Right lobe of liver (tissue), 6 donors: ENCODE measurements around the gene ZMIZ1. TPM values are rescaled to one million over a fixed set of nuclear protein-coding genes. Genes with fewer than 3 reads are reported as not detected.

Experiments used
- ATAC-seq, 4 donors: fragments of 200-7000 bp; cut with Tn5 transposase; one replicate each; pipeline ENCODE4 v1.9.1; 2020; ENCODE audit warnings: mild to moderate bottlenecking in 4 of 4, moderate library complexity in 4 of 4
- DNase-seq, 3 donors: peaks; one replicate each; pipeline ENCODE4 v3.0.0-alpha.2; 2020
- H3K27ac ChIP-seq, 3 donors: fragments of 200-600 bp; one replicate each; pipeline ENCODE4 v1.8.0; 2022
- H3K27me3 ChIP-seq, 2 donors: fragments of 200-600 bp; one replicate each; pipeline ENCODE4 v1.8.0; 2022
- H3K36me3 ChIP-seq, 4 donors: fragments of 200-600 bp; sonication (generic) in 1 of 4; one replicate each; pipeline versions ENCODE4 v1.5.1 to v1.8.0; 2017 to 2022; ENCODE audit warnings: control low read depth in 1 of 4
- H3K4me1 ChIP-seq, 4 donors: fragments of 200-600 bp; sonication (generic) in 1 of 4; one replicate each; pipeline versions ENCODE4 v1.5.1 to v1.8.0; 2017 to 2022; ENCODE audit warnings: control low read depth in 1 of 4
- H3K4me3 ChIP-seq, 3 donors: fragments of 200-600 bp; one replicate each; pipeline ENCODE4 v1.8.0; 2022
- H3K9me3 ChIP-seq, 4 donors: fragments of 200-600 bp; sonication (generic) in 1 of 4; one replicate each; pipeline versions ENCODE4 v1.5.1 to v1.8.0; 2017 to 2022; ENCODE audit warnings: control low read depth in 1 of 4
- POLR2A ChIP-seq: fragments of 450-650 bp; IDR thresholded peaks from one replicate; pipeline ENCODE4 v1.6.1; 2017; ENCODE audit warnings: antibody characterized with exemption, mild to moderate bottlenecking
- WGBS: methylation state at CpG from one replicate; pipeline ENCODE4 v1.1.6; 2018; ENCODE audit warnings: low coverage, low lambda C conversion rate; ENCODE audit not compliant: insufficient coverage; ENCODE audit errors: missing lambda C conversion rate; 5-methylcytosine and 5-hydroxymethylcytosine counted together
- intact Hi-C, 2 donors: fragments of 100-400 bp; cut with DNase I; formaldehyde crosslinking; loops; one replicate each; pipeline versions ENCODE4 v1.11.2 to v1.14.1; 2022
- total RNA-seq, 6 experiments: library from RNA; depleted of rRNA in 2 of 6; stranded (reverse); fragments of >200 nt in 2 of 6; fragmentation: NEBNext Ultra II Directional in 3 of 6; extraction: Animal tissue kit (Norgen Biotek cat#: 25700) in 3 of 6; gene quantifications; one replicate each; pipeline versions ENCODE4 v1.1.0 to v1.2.4, GENCODE V29; 2016 to 2023
- TF ChIP-seq, protein P1 (sequence below), 4 donors: fragments of 200-600 bp in 3 of 4; fragments of 450-650 bp in 1 of 4; IDR thresholded peaks; one replicate each; pipeline versions ENCODE4 v1.5.1 to v1.8.0; 2016 to 2022; ENCODE audit warnings: antibody characterized with exemption in 4 of 4, mild to moderate bottlenecking in 2 of 4
- donor health status: DM: no; HTN: yes; CAD: no.
- donor health status: DM: no; HTN: no; CAD: no.
- donor health status: DM: no; HTN: no; CAD: no.
- donor health status: DM: no; HTN: yes; CAD: no.
- donor health status: DM: no; HTN: yes; CAD: no.

The ZMIZ1 gene
- total RNA-seq, 6 experiments from 2014 or later: 9.9 to 22.8 (median 12.3) TPM

DNA sequence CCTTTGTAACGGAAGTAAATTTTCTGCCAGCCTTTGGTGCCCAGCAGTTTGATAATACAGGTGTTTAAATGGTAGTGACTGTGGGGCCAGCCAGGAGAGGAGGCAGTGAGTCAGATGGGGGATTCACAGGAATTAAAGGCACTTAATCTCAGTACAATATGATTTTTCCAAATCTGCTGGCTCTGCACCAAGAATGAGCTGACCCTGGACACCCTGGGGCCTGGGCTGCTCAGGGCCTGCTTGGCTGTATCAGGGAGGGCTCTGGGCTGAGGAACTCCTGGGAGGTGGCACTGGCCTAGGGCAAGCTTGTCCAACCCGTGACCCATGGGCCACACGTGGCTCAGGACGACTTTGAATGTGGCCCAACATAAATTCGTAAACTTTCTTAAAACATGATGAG is 104.1 kb downstream of the ZMIZ1 start:
- H3K27ac ChIP-seq: no peak overlapping the region
- intact Hi-C loops: no loop called here
- no peaks in the 10 kb centered on the region for H3K27me3 ChIP-seq
- TF ChIP-seq POLR2A: no peak
- TF ChIP-seq, protein P1, sequence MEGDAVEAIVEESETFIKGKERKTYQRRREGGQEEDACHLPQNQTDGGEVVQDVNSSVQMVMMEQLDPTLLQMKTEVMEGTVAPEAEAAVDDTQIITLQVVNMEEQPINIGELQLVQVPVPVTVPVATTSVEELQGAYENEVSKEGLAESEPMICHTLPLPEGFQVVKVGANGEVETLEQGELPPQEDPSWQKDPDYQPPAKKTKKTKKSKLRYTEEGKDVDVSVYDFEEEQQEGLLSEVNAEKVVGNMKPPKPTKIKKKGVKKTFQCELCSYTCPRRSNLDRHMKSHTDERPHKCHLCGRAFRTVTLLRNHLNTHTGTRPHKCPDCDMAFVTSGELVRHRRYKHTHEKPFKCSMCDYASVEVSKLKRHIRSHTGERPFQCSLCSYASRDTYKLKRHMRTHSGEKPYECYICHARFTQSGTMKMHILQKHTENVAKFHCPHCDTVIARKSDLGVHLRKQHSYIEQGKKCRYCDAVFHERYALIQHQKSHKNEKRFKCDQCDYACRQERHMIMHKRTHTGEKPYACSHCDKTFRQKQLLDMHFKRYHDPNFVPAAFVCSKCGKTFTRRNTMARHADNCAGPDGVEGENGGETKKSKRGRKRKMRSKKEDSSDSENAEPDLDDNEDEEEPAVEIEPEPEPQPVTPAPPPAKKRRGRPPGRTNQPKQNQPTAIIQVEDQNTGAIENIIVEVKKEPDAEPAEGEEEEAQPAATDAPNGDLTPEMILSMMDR (IDR thresholded peaks at IDR 0.05): no peak
- 84% methylated on average over 4 of the region's 5 CpGs for WGBS
- no peaks in the 10 kb centered on the region for H3K36me3 ChIP-seq
- H3K9me3 ChIP-seq: no peaks in the 10 kb centered on the region
- DNase-seq: no peak
- H3K4me1 ChIP-seq: peaks cover 0 to 5% (median 0%) of the 10 kb centered on the region in 4 donors
- ATAC-seq: no peak
- H3K4me3 ChIP-seq: no peak overlapping the region

DNA sequence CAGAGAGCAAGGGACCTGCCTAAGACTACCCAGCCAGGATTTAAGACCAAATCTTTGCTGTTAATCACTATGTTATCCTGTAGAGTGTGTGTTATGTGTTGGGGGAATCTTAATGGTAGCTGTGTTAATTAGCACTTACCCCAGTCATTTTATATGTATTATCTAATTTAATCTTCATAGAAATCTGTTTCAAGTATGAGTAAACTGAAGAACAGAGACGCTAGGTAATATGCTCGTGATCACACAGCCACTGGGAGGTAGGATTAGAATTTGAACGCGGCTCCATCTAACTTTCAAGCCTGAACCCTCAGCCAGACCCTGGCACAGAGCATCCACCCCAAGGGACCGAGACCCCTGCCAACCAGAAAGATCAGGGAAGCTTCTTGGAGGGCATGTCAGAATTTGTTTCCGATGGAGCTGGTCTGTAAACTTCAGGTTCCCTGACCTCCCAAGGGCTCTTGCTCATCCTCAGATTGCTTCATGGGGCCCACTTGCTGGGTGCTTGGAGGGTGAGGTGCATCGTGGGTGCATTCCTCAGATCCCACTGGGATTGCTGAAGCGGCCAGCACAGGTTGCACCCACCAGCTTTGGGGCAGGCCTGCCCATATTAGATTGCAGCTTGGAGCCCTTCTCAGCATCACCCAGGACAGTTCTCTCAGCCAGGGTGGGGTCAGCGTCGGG is 105.0 kb downstream of the ZMIZ1 start:
- intact Hi-C loops: no loop called here
- TF ChIP-seq, protein P1 (IDR thresholded peaks at IDR 0.05): no peak
- TF ChIP-seq POLR2A: no peak
- H3K27ac ChIP-seq: no peak overlapping the region
- H3K4me3 ChIP-seq: no peak overlapping the region
- H3K27me3 ChIP-seq: no peaks in the 10 kb centered on the region
- H3K36me3 ChIP-seq: no peaks in the 10 kb centered on the region
- WGBS: 88% methylated on average over 7 of the region's 10 CpGs
- H3K4me1 ChIP-seq: peaks cover 0 to 5% (median 0%) of the 10 kb centered on the region in 4 donors
- ATAC-seq (no peak), DNase-seq (no peak)
- no peaks in the 10 kb centered on the region for H3K9me3 ChIP-seq

DNA sequence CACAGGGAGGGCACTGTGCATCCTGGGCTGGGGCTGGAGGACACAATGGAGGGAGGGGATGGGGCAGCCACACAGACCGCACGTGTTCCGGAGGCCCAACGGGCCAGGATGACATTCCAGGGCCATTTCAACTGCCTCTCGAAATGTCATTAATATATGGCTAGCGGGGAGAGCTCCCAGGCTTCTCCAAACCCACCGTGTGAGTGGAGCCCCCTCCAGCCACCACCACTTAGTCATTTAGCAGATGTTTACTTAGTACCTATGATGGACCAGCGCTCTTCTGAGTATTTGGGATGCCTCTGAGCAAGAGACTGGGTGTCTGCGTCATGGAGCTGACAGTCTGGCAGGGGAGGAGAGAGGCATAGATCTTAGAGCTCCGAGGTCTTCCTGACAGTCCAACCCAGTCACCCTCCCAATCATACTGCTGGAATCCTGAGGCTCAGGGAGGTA is 107.3 kb downstream of the ZMIZ1 start:
- H3K27ac ChIP-seq: no peak overlapping the region
- H3K4me1 ChIP-seq: peaks cover 0 to 5% (median 0%) of the 10 kb centered on the region in 4 donors
- WGBS: 100% methylated on average over 2 of the region's 10 CpGs
- ATAC-seq: no peak
- intact Hi-C loops: no loop called here
- no peaks in the 10 kb centered on the region for H3K9me3 ChIP-seq
- TF ChIP-seq, protein P1 (IDR thresholded peaks at IDR 0.05): no peak
- TF ChIP-seq POLR2A: no peak
- no peaks in the 10 kb centered on the region for H3K36me3 ChIP-seq
- no peak for DNase-seq
- no peaks in the 10 kb centered on the region for H3K27me3 ChIP-seq
- H3K4me3 ChIP-seq: no peak overlapping the region

DNA sequence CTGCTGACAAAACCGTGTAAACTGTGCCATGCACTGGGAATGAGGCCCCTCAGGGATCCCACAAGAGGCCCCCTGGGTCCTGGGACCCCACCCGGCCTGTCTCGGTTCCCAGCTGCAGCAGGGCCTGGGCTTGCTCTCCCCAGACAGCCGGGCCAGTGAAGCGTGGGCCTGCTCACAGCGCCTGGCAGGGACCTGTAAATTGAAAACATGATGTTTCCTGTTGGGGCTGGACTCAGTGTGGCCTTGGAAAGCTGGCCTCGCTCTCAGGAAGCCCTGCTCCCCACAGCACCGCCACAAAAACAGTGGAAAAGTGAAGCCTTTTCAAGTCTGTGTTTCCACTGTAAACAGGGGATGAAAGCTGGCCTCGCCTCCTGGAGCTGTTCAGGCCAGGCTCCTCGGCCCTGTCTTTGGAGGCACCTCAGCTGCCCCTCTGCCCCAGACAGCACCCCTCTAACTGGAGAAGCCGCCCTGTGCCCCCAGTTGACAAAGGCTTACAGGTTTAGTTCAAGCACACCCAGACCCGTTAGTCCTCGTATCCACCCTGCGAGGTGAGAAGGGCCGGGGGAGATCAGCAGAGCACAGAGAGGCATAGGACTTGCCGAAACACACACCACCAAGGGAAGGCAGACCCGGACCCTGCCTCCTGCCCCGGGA is 108.3 kb downstream of the ZMIZ1 start:
- no peak overlapping the region for H3K4me3 ChIP-seq
- WGBS: 72% methylated on average over 6 of the region's 18 CpGs
- DNase-seq (peak in 1 of 3 donors; percentile 47), ATAC-seq (peak; percentile 43 to 62 (median 59))
- H3K9me3 ChIP-seq: no peaks in the 10 kb centered on the region
- no peak for TF ChIP-seq POLR2A
- TF ChIP-seq, protein P1 (IDR thresholded peaks at IDR 0.05): no peak
- peak overlapping the region in 2 of 3 donors; percentile 18 to 33 for H3K27ac ChIP-seq
- H3K27me3 ChIP-seq: no peaks in the 10 kb centered on the region
- no peaks in the 10 kb centered on the region for H3K36me3 ChIP-seq
- intact Hi-C loops: no loop called here
- H3K4me1 ChIP-seq: peaks cover 0 to 6% (median 0%) of the 10 kb centered on the region in 4 donors
